Fibroblast of the aortic adventitia (primary cell): ENCODE measurements around the gene ARHGEF4. TPM values are rescaled to one million over a fixed set of nuclear protein-coding genes. Genes with fewer than 3 reads are reported as not detected.

ENCODE experiments used
- DNase-seq: peaks from one replicate; pipeline ENCODE4 v3.0.0-alpha.2; 2010; ENCODE audit warnings: low read depth
- H3K4me3 ChIP-seq: 2 replicates; pipeline ENCODE4 v1.5.1; 2011; ENCODE audit warnings: low read depth, mild to moderate bottlenecking, control low read depth, low read length, moderate library complexity
- CTCF ChIP-seq: IDR thresholded peaks from 2 replicates; pipeline ENCODE4 v1.5.1; 2011; ENCODE audit warnings: mild to moderate bottlenecking, low read length, control low read depth, inconsistent platforms; ENCODE audit not compliant: insufficient read depth
- small RNA-seq: library from RNA; depleted of rRNA; stranded (forward); fragments of <200 nt; gene quantifications from one replicate; pipeline ENCODE3, GENCODE V24; 2012
- total RNA-seq: library from RNA; depleted of rRNA; stranded (reverse); fragments of >200 nt; gene quantifications from 2 replicates; pipeline ENCODE4 v1.2.3, GENCODE V29; 2012; ENCODE audit warnings: low replicate concordance

The ARHGEF4 gene
- total RNA-seq, 1 donor: 5.2 TPM

GRCh38 chr2:131094463-131095281 lies 258.0 kb downstream of the ARHGEF4 start:
- no peak overlapping the region for H3K4me3 ChIP-seq
- DNase-seq: peak; percentile 31
- no peak for TF ChIP-seq CTCF

Small RNA genes within 50 kb of the gene (small RNA-seq; reads per million reads assigned to genes)
- gene RF00423: not detected

Other genes starting within 250 kb of the ARHGEF4 start
- gene CFC1, start 237.3 kb upstream of the ARHGEF4 start, total RNA-seq: not detected in 2 replicates
- not detected in 2 replicates for gene POTEJ, start 225.5 kb upstream of the ARHGEF4 start, total RNA-seq
- gene GPR148, start 107.8 kb upstream of the ARHGEF4 start, total RNA-seq: 0.41 TPM in 1 of 2 replicates, not detected in the other
- not detected in 2 replicates for gene AMER3, start 81.4 kb upstream of the ARHGEF4 start, total RNA-seq